ENCODE data around the gene VPREB1.

DNA sequence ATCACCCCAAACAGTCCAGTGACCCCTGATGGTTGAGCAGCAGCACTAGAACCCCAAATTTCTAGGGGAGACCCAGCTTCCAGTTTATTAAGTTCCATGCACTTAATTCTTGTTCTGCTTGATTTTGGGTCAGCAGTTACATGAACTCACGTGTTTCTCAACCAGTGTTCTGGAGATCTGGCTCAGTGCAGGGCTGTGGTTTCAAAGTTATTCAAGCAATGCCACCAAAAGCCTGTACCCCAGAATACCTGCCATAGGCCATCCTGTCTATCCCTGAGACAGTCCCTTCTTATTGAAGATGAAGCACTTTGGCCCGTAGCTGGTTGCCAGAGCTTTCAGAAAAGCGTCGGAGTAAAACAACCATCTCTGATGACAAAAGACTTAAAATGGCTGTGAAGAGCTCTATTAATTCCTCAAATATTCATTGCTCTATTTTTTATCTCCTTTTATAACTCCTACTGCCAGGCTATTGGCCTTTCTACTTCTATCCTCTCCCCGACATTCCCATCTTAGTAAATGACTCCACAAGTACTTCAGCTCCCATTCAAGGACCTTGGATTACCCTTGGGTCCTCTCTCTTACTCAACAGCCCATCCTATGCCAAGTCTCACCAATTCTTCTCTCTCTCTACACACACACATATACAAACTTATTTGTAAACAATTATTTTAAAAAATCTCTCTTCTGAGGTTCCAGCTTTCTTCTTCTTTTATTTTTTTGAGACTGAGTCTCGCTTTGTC is 18.0 kb upstream of the VPREB1 start:
- TF ChIP-seq, protein P1, sequence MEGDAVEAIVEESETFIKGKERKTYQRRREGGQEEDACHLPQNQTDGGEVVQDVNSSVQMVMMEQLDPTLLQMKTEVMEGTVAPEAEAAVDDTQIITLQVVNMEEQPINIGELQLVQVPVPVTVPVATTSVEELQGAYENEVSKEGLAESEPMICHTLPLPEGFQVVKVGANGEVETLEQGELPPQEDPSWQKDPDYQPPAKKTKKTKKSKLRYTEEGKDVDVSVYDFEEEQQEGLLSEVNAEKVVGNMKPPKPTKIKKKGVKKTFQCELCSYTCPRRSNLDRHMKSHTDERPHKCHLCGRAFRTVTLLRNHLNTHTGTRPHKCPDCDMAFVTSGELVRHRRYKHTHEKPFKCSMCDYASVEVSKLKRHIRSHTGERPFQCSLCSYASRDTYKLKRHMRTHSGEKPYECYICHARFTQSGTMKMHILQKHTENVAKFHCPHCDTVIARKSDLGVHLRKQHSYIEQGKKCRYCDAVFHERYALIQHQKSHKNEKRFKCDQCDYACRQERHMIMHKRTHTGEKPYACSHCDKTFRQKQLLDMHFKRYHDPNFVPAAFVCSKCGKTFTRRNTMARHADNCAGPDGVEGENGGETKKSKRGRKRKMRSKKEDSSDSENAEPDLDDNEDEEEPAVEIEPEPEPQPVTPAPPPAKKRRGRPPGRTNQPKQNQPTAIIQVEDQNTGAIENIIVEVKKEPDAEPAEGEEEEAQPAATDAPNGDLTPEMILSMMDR (conservative IDR thresholded peaks at IDR 0.05; ENCODE audit: low read depth, low read length) = no peak
- no peak for TF ChIP-seq EZH2 (IDR thresholded peaks at IDR 0.05; ENCODE audit: low read length, unreplicated experiment)
